ENCODE results near the gene APBB2. TPM values are rescaled to one million over a fixed set of nuclear protein-coding genes. Genes with fewer than 3 reads are reported as not detected.

Gene APBB2
- total and polyA plus RNA-seq, 4 donors, result 4.8 to 31.5 (median 11.2) TPM

DNA sequence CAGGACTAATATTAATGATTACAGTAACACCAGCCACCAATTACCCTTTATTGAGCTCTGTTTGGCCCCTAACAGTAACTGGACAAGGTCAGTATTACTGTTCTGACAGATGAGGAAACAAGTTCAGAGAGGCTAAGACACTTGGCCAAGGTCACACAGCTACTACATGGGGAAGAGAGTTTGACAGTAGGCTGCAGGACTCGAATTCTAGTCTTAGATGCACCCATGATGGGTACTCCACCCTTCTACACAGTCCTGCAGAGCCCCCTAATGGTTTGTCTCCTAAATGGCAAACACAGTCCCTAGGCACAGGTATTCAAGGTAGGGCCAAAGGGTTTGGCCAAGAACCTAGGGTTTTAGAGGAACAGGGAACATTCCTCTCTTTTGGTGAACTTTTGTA, 370.6 kb downstream of the APBB2 start:
- Histone ChIP-seq H3K27me3 (ENCODE audit: control insufficient read depth in 4 of 4, insufficient read depth in 4 of 4, low read length in 3 of 4) (no peaks in the 10 kb centered on the region), H3K4me1 (ENCODE audit: control insufficient read depth in 4 of 4, insufficient read depth in 4 of 4, low read length in 3 of 4) (no peaks in the 10 kb centered on the region), H3K9ac (ENCODE audit: low read depth in 1 of 2, low read length in 2 of 2) (no peak overlapping the region), H3K4me3 (ENCODE audit: low read depth in 1 of 3, low read length in 3 of 3) (no peak overlapping the region), H3K27ac (ENCODE audit: low read depth in 1 of 2, low read length in 2 of 2) (no peak overlapping the region), H3K36me3 (ENCODE audit: control insufficient read depth in 4 of 4, insufficient read depth in 3 of 4, low read depth in 1 of 4, low read length in 3 of 4) (peaks cover 0 to 3% (median 0%) of the 10 kb centered on the region in 4 donors), H3K9me3 (ENCODE audit: control insufficient read depth in 4 of 4, low read length in 3 of 4) (no peaks in the 10 kb centered on the region)
- TF ChIP-seq NR2F2 (IDR thresholded peaks at IDR 0.05) (no peak), RAD21 (IDR thresholded peaks at IDR 0.05) (peak; percentile 46 to 50), EGR1 (IDR thresholded peaks at IDR 0.05; ENCODE audit: low read depth in 2 of 2) (no peak), FOXA1 (IDR thresholded peaks at IDR 0.05) (no peak)
- TF ChIP-seq, protein P1, sequence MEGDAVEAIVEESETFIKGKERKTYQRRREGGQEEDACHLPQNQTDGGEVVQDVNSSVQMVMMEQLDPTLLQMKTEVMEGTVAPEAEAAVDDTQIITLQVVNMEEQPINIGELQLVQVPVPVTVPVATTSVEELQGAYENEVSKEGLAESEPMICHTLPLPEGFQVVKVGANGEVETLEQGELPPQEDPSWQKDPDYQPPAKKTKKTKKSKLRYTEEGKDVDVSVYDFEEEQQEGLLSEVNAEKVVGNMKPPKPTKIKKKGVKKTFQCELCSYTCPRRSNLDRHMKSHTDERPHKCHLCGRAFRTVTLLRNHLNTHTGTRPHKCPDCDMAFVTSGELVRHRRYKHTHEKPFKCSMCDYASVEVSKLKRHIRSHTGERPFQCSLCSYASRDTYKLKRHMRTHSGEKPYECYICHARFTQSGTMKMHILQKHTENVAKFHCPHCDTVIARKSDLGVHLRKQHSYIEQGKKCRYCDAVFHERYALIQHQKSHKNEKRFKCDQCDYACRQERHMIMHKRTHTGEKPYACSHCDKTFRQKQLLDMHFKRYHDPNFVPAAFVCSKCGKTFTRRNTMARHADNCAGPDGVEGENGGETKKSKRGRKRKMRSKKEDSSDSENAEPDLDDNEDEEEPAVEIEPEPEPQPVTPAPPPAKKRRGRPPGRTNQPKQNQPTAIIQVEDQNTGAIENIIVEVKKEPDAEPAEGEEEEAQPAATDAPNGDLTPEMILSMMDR (IDR thresholded peaks at IDR 0.05; ENCODE audit: low read depth, low read length, missing input control), result peak; percentile 11
- TF ChIP-seq, protein P2, sequence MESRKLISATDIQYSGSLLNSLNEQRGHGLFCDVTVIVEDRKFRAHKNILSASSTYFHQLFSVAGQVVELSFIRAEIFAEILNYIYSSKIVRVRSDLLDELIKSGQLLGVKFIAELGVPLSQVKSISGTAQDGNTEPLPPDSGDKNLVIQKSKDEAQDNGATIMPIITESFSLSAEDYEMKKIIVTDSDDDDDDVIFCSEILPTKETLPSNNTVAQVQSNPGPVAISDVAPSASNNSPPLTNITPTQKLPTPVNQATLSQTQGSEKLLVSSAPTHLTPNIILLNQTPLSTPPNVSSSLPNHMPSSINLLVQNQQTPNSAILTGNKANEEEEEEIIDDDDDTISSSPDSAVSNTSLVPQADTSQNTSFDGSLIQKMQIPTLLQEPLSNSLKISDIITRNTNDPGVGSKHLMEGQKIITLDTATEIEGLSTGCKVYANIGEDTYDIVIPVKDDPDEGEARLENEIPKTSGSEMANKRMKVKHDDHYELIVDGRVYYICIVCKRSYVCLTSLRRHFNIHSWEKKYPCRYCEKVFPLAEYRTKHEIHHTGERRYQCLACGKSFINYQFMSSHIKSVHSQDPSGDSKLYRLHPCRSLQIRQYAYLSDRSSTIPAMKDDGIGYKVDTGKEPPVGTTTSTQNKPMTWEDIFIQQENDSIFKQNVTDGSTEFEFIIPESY (IDR thresholded peaks at IDR 0.05), result no peak
- TF ChIP-seq, protein P3, sequence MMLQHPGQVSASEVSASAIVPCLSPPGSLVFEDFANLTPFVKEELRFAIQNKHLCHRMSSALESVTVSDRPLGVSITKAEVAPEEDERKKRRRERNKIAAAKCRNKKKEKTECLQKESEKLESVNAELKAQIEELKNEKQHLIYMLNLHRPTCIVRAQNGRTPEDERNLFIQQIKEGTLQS (IDR thresholded peaks at IDR 0.05), result no peak
- no peak for DNase-seq (ENCODE audit: low spot score)
- WGBS, result 85% methylated on average over 1 of the region's 1 CpG

DNA sequence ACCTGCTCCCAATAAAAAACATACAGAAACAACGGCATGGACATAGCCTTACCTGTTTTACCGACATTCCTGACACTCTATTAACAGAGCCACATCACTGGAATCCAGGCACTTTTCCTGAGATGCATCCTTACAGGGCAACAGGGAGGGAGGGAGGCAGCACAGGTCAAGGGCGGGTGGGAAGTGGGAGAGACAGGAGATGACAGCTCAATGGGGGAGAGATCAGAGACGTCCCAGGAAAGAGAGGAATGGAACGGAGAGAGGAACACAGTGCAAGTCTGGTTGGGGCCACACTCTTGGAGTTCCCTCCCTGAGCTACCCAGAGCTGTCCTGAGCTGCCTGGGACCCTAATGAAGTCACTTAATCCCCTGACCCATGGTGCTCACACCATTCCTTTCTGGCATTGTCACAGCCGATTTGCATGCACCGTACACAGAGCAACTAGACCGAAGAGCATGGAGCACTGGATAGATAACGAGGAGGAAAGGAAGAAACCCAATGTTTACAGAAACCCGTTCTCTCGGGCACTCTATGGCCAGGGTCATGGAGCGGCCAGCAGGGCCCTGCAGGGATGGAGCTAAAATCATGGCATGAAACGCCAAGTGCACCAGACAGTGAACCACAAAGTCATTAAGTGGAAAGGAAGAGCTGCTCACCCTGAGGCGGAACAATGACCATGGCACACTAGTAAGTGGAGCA, 371.5 kb downstream of the APBB2 start:
- Histone ChIP-seq H3K4me1 (ENCODE audit: control insufficient read depth in 4 of 4, insufficient read depth in 4 of 4, low read length in 3 of 4) (no peaks in the 10 kb centered on the region), H3K9ac (ENCODE audit: low read depth in 1 of 2, low read length in 2 of 2) (no peak overlapping the region), H3K27ac (ENCODE audit: low read depth in 1 of 2, low read length in 2 of 2) (no peak overlapping the region), H3K27me3 (ENCODE audit: control insufficient read depth in 4 of 4, insufficient read depth in 4 of 4, low read length in 3 of 4) (no peaks in the 10 kb centered on the region), H3K9me3 (ENCODE audit: control insufficient read depth in 4 of 4, low read length in 3 of 4) (no peaks in the 10 kb centered on the region), H3K36me3 (ENCODE audit: control insufficient read depth in 4 of 4, insufficient read depth in 3 of 4, low read depth in 1 of 4, low read length in 3 of 4) (peaks cover 0 to 3% (median 0%) of the 10 kb centered on the region in 4 donors), H3K4me3 (ENCODE audit: low read depth in 1 of 3, low read length in 3 of 3) (no peak overlapping the region)
- 77% methylated on average over 14 of the region's 14 CpGs for WGBS
- DNase-seq (ENCODE audit: low spot score), result no peak
- TF ChIP-seq RAD21 (IDR thresholded peaks at IDR 0.05) (no peak), SP1 (IDR thresholded peaks at IDR 0.05) (no peak), HNF4A (conservative IDR thresholded peaks at IDR 0.05) (no peak), JUND (IDR thresholded peaks at IDR 0.05) (no peak), HNF4G (IDR thresholded peaks at IDR 0.05) (no peak), RXRA (IDR thresholded peaks at IDR 0.05) (no peak)
- TF ChIP-seq, protein P3 (IDR thresholded peaks at IDR 0.05), result no peak
- TF ChIP-seq, protein P4, sequence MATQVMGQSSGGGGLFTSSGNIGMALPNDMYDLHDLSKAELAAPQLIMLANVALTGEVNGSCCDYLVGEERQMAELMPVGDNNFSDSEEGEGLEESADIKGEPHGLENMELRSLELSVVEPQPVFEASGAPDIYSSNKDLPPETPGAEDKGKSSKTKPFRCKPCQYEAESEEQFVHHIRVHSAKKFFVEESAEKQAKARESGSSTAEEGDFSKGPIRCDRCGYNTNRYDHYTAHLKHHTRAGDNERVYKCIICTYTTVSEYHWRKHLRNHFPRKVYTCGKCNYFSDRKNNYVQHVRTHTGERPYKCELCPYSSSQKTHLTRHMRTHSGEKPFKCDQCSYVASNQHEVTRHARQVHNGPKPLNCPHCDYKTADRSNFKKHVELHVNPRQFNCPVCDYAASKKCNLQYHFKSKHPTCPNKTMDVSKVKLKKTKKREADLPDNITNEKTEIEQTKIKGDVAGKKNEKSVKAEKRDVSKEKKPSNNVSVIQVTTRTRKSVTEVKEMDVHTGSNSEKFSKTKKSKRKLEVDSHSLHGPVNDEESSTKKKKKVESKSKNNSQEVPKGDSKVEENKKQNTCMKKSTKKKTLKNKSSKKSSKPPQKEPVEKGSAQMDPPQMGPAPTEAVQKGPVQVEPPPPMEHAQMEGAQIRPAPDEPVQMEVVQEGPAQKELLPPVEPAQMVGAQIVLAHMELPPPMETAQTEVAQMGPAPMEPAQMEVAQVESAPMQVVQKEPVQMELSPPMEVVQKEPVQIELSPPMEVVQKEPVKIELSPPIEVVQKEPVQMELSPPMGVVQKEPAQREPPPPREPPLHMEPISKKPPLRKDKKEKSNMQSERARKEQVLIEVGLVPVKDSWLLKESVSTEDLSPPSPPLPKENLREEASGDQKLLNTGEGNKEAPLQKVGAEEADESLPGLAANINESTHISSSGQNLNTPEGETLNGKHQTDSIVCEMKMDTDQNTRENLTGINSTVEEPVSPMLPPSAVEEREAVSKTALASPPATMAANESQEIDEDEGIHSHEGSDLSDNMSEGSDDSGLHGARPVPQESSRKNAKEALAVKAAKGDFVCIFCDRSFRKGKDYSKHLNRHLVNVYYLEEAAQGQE (IDR thresholded peaks at IDR 0.05), result no peak

All from liver (tissue), 9 donors.